Fibroblast of villous mesenchyme (primary cell): Measurements from ENCODE around the gene EDN2. TPM values are rescaled to one million over a fixed set of nuclear protein-coding genes. Genes with fewer than 3 reads are reported as not detected.

Source experiments
- DNase-seq: peaks from one replicate; pipeline ENCODE4 v3.0.0-alpha.2; 2010; ENCODE audit warnings: low read depth
- H3K4me3 ChIP-seq: 2 replicates; pipeline ENCODE4 v1.5.1; 2011; ENCODE audit warnings: low read depth, mild to moderate bottlenecking, low read length
- CTCF ChIP-seq: IDR thresholded peaks from 2 replicates; pipeline ENCODE4 v1.5.1; 2012; ENCODE audit warnings: low read depth, mild to moderate bottlenecking, low read length; ENCODE audit not compliant: insufficient read depth
- total RNA-seq: library from RNA; depleted of rRNA; stranded (reverse); fragments of >200 nt; gene quantifications from 2 replicates; pipeline ENCODE4 v1.2.3, GENCODE V29; 2012

Gene EDN2
- total RNA-seq, 1 donor, result not detected

GRCh38 chr1:41512701-41513382 lies 28.4 kb upstream of the EDN2 start:
- H3K4me3 ChIP-seq, result no peak overlapping the region
- no peak for DNase-seq
- TF ChIP-seq CTCF, result no peak

- no peak for TF ChIP-seq CTCF
- no peak overlapping the region for H3K4me3 ChIP-seq
- no peak for DNase-seq
These were observed 26.7 kb upstream of the EDN2 start for GRCh38 chr1:41511239-41511540.

- TF ChIP-seq CTCF, result no peak
- no peak for DNase-seq
- no peak overlapping the region for H3K4me3 ChIP-seq
These were observed 26.2 kb upstream of the EDN2 start for GRCh38 chr1:41510531-41511238.

- no peak overlapping the region for H3K4me3 ChIP-seq
- TF ChIP-seq CTCF, result no peak
- DNase-seq, result no peak
These were observed 24.8 kb upstream of the EDN2 start for GRCh38 chr1:41509270-41509671.

GRCh38 chr1:41508290-41508689 lies 23.8 kb upstream of the EDN2 start:
- no peak for TF ChIP-seq CTCF
- H3K4me3 ChIP-seq, result no peak overlapping the region
- no peak for DNase-seq

- H3K4me3 ChIP-seq, result no peak overlapping the region
- no peak for TF ChIP-seq CTCF
- no peak for DNase-seq
These were observed 23.4 kb upstream of the EDN2 start for GRCh38 chr1:41507836-41508235.

- no peak overlapping the region for H3K4me3 ChIP-seq
- no peak for TF ChIP-seq CTCF
- no peak for DNase-seq
These were observed 22.7 kb upstream of the EDN2 start for GRCh38 chr1:41507110-41507720.
